C4-2B (cell line): Measurements from ENCODE around the gene MAS1L.

Source experiments
- ZFX ChIP-seq: fragments of 450-650 bp; IDR thresholded peaks from 2 replicates; pipeline ENCODE4 v1.6.1; 2017
- TF ChIP-seq, protein P1 (sequence below): fragments of 450-650 bp; conservative IDR thresholded peaks from 2 replicates; pipeline ENCODE4 v1.5.1; 2017; ENCODE audit warnings: mild to moderate bottlenecking

DNA sequence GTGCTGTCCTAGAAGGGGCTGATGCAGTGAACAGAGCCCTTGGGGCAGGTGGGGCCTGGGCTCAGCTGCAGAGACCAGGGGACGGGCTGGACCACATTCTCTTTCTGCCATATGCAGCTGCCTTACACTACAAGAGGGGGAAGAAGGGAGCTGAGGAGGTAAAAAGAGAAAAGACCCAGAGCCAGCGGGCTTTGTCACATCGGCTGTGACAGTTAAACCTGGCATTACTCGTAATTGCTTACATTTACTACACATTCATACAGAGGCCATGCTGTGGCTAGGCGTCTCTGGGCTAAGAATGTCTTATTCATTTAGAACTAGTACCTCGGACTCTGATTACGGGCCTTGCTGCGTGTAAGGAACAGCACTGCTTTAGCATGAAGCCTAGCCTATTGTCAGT, 12.8 kb upstream of the MAS1L start:
- TF ChIP-seq, protein P1, sequence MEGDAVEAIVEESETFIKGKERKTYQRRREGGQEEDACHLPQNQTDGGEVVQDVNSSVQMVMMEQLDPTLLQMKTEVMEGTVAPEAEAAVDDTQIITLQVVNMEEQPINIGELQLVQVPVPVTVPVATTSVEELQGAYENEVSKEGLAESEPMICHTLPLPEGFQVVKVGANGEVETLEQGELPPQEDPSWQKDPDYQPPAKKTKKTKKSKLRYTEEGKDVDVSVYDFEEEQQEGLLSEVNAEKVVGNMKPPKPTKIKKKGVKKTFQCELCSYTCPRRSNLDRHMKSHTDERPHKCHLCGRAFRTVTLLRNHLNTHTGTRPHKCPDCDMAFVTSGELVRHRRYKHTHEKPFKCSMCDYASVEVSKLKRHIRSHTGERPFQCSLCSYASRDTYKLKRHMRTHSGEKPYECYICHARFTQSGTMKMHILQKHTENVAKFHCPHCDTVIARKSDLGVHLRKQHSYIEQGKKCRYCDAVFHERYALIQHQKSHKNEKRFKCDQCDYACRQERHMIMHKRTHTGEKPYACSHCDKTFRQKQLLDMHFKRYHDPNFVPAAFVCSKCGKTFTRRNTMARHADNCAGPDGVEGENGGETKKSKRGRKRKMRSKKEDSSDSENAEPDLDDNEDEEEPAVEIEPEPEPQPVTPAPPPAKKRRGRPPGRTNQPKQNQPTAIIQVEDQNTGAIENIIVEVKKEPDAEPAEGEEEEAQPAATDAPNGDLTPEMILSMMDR = no peak
- no peak for TF ChIP-seq ZFX
